ENCODE data around the gene TCFL5.
A peak's percentile ranks its signal among the peaks of the same experiment; 100 is the strongest.

Gene TCFL5

DNA sequence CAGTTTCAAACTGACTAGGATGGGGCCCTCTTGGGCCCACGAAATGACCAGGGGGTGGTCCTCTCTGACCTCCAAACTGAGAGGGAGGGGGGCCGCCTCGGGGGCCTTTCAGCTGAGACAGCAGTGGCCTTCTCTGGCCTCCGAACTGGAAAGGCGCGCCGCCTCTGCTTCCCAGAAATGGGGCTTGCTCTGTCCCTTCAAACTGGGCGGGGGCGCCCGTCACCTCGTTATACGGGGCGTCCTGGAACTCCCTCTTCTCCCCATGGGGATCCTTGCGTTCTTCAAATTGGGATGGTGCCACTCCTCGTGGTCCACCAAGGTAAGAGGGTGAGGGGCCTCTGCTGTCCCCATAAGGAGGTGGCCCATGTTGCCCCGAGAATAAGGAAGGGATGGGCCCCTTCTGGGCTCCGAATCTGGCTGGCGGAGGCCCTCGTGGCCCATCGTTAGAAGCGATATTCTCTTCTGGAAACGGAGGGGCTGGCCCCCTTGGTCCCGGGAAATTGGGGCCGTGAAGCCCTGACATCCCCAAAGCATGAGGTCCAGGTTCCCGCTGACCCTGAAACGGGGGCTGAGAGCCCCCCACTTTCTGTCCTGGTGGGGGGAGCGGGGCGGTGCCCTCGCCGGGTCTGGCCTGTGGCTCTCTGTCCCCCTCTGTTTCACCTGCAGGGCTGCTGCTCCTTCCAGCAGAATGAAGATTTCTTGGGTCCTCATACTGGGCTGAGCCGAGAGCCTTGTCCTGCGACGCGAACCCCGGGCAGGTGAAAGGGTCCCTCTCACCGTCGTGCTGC, 18.7 kb upstream of the TCFL5 start:
- DNase-seq: no peak

DNA sequence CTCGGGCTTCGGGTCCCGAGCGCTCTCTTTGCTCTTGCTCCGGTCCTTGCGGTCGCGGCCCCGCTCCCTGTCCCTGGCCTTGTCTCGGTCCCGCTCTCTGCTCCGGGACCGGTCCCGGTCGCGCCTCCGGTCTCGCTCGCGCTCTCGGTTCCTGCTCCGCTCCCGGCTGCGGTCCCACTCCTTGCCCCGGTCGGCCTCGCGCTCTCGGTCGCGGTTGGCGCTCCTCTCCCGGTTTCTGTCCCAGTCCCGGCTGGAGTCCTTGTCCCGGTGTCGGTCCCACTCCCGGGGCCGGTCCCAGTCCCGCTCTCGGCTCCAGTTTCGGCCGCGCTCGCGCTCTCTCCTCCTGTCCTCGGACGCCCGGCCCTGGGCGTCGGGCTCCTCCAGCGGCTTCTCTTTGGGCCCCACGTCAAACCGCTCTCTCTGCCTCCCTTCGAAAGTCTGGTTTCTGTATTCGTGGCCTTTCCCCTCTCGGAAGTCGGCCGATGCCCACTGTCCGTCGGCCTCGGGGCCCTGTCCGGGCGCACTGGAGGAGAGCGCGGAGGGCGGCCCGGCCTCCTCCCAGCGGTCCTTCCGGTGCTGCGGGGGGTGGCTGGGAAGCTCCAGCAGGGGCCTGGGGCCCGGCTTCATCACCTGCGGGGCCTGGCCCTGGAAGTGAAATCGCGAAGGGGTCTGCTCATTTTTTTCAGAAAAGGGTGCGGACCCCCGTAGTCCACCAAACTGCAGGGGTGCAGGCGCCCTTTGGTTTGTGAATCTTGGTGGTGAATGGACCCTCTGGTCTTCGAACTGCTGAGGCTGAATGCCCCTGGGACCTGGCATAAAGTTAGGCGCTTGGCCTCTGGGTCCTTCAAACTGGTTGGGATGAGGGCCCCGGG, 17.9 kb upstream of the TCFL5 start:
- no peak for DNase-seq

DNA sequence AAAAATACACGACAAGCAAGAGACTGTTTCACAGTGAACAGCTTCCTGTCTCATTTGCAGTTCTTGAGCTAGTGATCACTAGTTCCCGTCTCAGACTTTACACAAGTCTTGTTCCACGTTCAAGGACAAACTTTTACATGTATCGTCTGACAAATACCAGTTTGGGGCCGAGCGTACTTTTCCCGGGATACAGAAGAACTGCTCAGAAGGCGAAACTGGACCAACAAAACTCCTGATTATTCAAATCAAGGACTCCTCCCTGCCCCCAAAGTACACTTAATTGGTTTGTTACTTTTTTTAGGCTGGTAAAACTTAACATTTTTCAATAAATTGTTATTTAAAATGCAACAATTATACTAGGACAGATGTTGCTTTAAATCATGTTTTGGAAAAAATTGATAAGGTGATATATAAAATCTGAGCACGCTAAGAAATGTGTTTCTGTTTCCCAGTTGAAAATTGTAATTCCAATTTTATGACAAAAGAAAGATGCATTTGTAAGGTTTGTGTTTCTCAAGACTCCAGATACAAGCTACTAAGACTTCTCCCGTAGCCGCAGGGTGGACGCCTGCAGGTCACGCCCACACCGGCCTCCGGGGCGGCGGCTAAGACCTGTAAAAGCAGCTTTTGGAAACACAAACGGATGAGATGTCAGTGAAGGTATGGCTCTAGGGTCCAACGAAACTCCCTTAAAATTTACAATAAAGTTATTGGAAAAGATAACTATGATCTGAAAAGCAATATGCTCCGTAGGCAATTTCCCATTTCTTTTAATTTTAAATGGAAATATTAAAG, 16.8 kb upstream of the TCFL5 start:
- DNase-seq: no peak

DNA sequence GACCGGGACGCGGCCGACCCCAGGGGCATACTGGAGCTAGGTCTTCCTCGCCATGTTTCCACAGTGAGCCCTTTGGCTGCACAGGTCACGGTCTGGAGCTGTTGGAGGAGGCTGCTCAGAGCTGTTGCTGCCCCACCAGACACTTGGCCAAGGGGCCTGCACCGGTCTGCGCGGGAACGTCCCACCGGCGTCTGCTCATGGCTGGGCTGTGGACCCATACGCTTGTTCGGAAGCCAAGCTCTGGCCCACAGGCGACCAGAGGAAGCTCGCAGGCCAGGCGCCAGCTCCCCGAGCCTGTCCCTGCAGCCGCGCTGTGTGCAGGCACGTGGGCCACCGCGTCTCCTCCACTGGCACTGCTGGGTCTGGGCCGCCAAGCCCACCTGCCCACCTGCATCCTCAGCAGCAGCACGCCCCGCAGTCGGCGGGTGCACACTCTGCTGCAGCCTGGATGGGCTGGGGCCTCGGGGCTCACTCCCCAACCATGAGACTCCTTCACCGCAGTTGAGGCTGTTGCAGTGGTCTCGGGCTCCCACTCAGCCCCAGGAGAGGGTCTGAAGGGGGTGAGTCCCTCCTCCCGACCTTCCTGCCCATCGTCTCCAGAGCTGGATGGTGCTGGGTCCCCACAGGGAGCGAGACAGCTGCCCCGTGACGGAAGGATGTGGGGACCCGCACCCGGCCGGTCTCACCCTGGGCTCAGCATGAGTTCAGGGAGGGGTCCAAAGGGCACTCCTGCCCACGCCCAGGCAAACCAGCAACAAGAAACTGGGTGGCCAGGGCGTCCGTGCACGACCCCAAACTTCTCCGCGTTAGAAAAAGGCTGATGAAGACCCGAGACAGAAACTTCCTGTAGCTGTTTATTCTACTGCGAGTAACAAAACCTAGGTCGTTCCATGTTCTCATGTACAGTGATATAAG, 15.5 kb upstream of the TCFL5 start:
- peak in 10 of 58 donors; percentile 13 to 47 (median 26) for DNase-seq

DNA sequence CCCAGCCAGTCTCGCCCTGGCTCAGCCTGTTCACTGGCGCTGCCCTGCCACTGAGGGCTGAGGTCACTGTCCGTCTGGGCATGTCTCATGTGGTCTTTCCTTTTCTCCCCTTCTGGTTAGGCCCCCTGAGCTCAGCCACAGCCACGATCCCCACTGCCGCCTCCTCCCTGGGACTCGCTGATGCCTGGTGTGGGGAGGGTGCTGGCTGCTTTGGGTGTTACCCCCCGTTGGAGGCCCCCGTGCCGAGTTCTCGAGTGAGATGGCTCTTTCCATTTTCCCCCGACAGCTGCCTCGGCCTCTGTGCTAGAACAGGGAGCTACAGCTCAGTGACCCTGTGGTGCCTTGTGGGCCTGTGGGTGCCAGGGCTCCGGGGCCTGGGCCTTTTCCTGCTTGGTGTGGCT, 14.9 kb upstream of the TCFL5 start:
- no peak for DNase-seq

DNA sequence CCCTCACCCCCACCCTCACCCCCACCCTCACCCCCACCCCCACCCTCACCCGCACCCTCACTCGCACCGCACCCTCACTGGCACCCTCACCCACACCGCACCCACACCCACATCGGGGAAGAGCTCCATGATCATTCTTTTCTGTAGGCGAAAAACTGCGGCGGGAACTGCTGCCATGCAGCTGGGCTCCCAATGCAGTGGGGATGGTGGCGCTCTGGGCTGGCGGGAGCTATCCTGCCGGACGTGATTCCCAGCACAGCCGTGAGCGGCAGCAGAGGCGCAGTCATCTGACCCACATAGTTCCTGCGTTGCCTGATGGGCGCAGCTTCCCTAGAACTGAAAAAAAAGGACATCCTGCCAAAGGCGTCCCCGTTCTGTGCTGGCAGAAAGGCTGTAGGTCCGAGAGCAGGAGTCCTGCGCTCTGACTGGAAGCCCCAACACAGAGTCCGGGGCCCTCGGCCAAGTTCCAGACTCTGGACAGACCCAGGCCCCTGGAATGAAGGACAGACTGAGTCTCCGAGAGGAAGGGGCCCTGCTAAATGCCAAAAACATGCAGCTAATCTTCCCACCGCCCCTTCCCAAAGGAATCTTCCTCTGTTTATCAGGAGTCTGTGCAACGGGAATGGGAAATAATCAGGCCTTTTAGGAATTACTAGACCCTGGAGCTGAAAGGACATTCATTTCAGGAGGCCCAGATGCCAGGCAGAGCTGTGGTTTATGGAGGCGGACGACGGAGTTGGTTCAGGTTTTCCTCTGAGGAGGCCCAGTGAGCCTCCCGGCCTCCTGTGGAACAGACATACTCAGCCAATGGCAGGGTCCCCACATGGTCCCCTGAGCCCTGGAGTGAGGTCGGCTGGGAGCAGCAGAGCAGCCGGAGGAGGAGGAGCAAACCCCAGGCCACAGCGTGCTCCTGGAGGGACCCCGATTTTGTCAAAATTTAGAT, 14.1 kb upstream of the TCFL5 start:
- DNase-seq: peak in 51 of 58 donors; percentile 17 to 87 (median 63)

DNA sequence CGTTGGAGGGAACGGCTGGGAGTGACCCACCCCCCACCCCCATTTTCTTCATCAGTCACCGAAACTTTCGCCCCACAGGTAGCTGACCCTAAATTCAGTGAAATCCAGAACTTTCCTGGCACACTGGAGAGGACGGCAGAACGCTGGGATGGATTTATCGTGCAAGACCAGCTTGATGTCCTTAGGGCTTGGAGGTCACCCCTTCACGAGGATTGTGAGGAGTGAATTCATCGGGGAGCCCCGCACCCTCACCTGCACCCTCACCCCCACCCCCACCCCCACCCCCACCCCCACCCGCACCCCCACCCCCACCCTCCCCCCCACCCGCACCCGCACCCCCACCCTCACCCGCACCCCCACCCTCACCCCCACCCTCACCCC, 13.3 kb upstream of the TCFL5 start:
- DNase-seq: no peak

DNA sequence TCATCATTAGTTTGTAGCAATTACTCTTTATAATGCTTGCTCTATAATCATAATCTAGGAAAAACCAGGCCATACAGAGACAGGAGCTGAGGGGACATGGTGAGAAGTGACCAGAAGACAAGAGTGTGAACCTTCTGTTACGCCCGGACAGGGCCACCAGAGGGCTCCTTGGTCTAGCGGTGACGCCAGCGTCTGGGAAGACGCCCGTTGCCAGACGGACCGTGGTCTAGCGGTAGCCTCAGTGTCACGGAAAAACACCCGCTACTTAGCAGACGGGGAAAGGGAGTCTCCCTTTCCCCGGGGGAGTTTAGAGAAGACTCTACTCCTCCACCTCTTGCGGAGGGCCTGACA, 12.0 kb upstream of the TCFL5 start:
- DNase-seq: peak in 31 of 58 donors; percentile 9 to 74 (median 44)

DNA sequence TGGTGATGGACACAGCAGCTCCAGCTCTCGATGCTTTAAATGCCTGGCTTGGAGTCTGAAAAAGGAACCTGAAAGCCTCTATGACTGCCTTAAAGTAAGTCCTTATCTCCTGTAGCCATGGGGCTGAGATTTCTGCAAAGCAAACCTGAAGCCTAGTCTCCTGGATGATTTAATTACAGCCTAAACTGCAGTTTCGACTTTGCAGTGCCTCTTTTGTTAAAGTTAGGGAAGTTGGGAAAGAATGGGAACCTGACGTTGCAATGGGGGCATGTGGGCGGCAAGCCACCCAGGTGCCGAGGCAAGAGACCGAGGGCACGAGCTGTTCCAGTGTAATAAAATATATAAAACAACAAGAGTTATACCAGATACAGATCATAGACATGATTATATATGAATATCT, 11.7 kb upstream of the TCFL5 start:
- DNase-seq: no peak

DNA sequence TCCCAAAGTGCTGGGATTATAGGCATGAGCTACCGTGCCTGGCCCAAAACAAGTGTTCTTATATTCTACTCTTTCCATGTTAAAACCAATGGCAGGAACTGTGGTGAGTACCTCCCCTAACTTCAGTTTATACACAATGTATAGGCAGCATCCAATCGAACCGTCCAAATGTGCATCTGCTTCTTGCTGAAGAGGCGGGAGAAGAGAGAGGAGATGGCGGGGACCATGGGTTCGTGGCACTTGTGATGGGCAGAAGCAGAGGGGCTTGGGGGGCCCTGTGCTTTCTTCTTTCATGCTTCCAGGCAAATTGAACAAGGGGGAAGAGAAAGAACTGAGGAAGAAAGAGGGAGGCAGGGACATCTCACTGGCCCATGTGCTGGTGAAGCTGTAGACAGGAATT, 11.2 kb upstream of the TCFL5 start:
- no peak for DNase-seq

DNA sequence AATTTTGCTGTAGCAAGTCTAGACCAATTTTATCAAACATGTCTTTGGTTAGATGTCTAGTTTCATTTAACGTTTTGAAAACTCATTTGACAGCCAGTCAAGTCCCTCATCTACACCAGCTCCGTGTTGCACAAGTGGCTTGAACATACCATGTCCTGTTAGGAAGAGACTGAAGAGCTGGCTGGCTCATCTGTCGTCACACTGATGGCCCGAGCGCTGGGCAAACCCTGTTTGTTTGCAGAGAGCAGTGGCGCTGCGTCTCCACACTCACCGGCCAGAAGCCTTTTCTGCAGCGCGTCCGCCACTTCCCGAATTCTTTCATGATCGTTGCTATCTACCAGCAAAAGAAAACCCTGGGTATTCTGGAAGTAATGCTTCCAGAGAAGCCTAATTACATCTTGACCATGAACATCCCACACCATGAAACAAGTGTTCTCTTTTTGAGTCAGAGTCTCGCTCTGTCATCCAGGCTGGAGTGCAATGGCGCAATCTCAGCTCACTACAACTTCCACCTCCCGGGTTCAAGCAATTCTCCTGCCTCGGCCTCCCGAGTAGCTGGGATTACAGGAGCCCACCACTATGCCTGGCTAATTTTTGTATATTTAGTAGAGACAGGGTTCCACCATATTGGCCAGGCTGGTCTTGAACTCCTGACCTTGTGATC, 10.7 kb upstream of the TCFL5 start:
- no peak for DNase-seq

DNA sequence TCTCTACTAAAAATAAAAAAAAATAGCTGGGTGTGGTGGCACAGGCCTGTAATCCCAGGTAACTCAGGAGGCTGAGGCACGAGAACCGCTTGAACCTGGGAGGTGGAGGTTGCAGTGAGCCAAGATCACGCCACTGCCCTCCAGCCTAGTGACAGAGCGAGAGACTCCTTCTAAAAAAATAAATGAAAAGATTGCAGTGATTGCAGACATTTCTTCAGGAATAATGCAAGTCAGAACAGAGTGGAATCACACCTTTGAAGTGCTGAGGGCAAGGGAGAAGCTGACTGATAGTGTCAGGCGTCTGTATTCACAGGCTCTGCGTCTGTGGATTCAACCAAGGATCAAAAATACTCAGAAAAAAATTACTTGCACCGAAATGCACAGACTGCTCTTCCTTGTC, 2.6 kb upstream of the TCFL5 start:
- no peak for DNase-seq

DNA sequence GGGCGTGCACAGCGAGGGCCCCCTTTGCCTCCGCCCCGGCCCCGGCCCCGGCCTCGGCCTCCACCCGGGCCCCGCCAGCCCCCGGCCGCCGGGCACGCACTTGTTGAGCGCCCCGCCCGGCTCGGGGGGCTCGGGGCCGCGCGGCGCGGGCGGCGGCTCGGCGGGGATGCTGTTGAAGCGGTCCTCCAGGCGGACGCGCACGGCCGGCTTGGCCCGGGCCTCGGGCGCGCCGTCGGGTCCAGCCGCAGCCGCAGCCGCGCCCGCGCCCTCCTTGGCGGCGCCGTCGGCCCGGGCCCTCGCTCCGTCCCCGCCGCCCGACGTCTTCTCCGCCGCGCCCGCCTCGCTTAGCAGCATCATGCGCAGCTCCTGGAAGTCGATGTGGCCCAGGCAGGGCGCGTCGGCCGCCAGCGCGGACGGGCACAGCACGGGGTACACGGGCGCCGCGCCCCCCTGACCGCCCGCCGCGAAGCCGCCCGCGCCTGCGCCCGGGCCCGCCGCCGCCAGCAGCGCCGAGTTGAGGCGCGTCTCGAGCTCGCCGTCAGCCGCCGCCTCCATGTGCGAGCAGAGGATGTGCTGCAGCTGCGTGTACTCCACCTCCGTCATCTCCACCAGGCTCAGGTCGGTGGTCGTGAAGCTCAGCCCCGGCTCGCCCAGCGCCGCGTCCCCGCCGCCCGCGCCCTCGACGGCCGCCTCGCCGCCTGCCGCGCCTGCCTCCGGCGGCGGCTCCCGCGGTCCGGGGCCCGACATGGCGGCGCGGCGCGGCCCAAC, 514 bp downstream of the TCFL5 start:
- no peak for DNase-seq

DNA sequence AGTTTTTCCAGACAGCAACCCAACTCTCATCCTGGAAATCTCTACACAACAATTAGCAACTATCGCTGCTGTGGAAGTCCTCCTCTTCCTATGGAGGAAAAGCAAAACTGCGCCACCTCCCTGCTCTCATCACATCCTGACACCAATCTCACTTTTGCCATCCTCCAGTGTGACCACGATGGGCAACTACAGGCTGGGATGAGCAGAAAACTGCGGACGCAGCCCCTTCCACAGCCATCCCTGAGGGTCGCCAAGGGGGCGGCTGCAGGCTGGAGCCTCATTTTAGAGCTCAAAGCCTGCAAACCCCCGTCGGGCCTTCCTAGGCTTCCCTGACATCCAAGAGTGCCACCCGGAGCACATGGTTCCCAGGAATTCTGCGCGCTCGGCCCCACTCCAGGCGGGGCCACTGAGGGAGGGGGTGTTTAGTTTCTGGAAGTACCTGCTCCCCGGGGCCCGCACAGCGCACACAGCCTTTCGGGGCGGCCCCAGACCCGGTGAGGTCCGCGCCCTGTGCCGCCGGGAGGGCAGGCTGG, 1.2 kb downstream of the TCFL5 start:
- peak in 30 of 58 donors; percentile 16 to 51 (median 34) for DNase-seq

DNA sequence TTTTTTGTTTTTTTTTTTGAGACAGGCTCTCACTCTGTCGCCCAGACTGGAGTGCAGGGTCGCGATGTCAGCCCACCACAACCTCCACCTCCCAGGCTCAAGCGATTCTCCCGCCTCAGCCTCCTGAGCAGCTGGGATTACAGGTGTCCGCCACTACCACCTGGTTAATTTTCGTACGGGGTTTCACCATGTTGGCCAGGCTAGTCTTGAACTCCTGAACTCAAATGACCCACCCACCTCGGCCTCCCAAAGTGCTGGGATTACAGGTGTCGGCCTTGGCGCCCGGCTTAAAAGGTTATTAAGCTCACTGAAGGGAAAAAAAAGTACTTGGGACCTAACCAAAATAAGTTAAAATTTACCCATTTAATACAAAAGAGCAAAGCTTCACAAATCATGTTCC, 1.9 kb downstream of the TCFL5 start:
- DNase-seq: no peak

DNA sequence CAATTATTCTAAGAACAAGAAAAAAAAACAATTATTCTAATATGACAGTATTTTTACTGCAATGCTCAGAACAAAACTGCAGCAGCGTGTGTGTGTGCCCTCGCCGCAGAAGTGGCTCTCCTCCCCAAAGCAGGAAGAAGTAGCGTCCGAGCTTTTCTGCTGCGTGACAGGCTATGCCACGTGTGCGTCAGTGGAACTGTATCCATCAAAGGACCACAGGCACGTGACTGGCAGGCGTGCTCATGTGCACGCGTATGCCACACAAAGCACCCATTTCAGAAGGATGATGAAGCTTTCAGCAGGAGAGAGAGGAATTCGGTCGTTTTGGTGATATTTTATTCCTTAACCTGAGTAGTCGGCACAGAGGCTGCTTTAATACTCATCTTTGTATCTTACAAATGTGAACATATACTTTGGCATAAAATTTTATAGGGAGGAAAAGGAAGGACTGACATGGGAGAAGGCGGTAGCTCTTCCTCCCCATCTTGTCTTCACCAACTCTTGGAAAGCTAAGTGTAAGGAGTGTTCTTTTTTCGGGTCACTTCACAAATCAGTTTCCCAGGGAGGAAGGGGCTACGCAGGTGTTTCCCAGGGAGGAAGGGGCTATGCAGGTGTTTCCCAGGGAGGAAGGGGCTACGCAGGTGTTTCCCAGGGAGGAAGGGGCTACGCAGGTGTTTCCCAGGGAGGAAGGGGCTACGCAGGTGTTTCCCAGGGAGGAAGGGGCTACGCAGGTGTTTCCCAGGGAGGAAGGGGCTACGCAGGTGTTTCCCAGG, 3.4 kb downstream of the TCFL5 start:
- DNase-seq: peak in 42 of 58 donors; percentile 11 to 80 (median 42)
